BLaER1 treated with 17β-estradiol and CSF1 and Interleukin-3, amounts not matched to agents 10 nM and 100 nM (cell line): Measurements from ENCODE around the gene AJAP1.
"Not testable (repeated sequence)": the region's sequence is repeated elsewhere in the genome, so short reads cannot be mapped to it uniquely, and the experiment has no call there.

Experiments
- H3K27ac ChIP-seq, 11 experiments: shearing (Covaris generic); formaldehyde crosslinking; 2 replicates each; pipeline ENCODE4 v1.8.1; 2022
- H3K27me3 ChIP-seq, 11 experiments: shearing (Covaris generic); formaldehyde crosslinking; 2 replicates each; pipeline ENCODE4 v1.8.1; 2022
- H3K36me3 ChIP-seq, 11 experiments: shearing (Covaris generic); formaldehyde crosslinking; 2 replicates each; pipeline ENCODE4 v1.8.1; 2022
- H3K4me1 ChIP-seq, 10 experiments: shearing (Covaris generic); formaldehyde crosslinking; 2 replicates each; pipeline ENCODE4 v1.8.1; 2022
- H3K4me2 ChIP-seq, 11 experiments: shearing (Covaris generic); formaldehyde crosslinking; 2 replicates each; pipeline ENCODE4 v1.8.1; 2022
- H3K4me3 ChIP-seq, 10 experiments: shearing (Covaris generic); formaldehyde crosslinking; 2 replicates each; pipeline ENCODE4 v1.8.1; 2022
- H3K9ac ChIP-seq, 11 experiments: shearing (Covaris generic); formaldehyde crosslinking; 2 replicates each; pipeline ENCODE4 v1.8.1; 2022
- H3K9me3 ChIP-seq, 11 experiments: shearing (Covaris generic); formaldehyde crosslinking; replicated peaks in 1 of 11; 2 replicates each; pipeline ENCODE4 v1.8.1; 2022
- H4K20me1 ChIP-seq, 11 experiments: shearing (Covaris generic); formaldehyde crosslinking; 2 replicates each; pipeline ENCODE4 v1.8.1; 2022
- Cebpa-rat ChIP-seq, 11 experiments: shearing (Covaris generic); IDR thresholded peaks; 2 replicates each; pipeline ENCODE4 v1.8.1; 2022

Gene AJAP1

GRCh38 chr1:4615501-4615900 is 38.9 kb upstream of the AJAP1 start:
- peaks cover 0 to 4% (median 0%) of the 10 kb centered on the region in 11 experiments; a peak in 1 of 22 replicates for H4K20me1 ChIP-seq
- no peak overlapping the region for H3K4me3 ChIP-seq
- no peaks in the 10 kb centered on the region for H3K36me3 ChIP-seq
- no peak for TF ChIP-seq Cebpa-rat (IDR thresholded peaks at IDR 0.05)
- no peak overlapping the region for H3K27ac ChIP-seq
- no peaks in the 10 kb centered on the region for H3K27me3 ChIP-seq
- no peak overlapping the region for H3K9ac ChIP-seq
- H3K4me2 ChIP-seq = no peak overlapping the region
- peaks cover under 1 to 9% (median 8%) of the 10 kb centered on the region in 11 experiments; a peak in 20 of 22 replicates for H3K9me3 ChIP-seq
- H3K4me1 ChIP-seq = no peaks in the 10 kb centered on the region

GRCh38 chr1:4616831-4617465 is 37.5 kb upstream of the AJAP1 start:
- no peaks in the 10 kb centered on the region for H3K27me3 ChIP-seq
- H3K36me3 ChIP-seq = no peaks in the 10 kb centered on the region
- H4K20me1 ChIP-seq = peaks cover 0 to 4% (median 0%) of the 10 kb centered on the region in 11 experiments; a peak in 1 of 22 replicates
- TF ChIP-seq Cebpa-rat (IDR thresholded peaks at IDR 0.05) = no peak
- H3K4me1 ChIP-seq = peaks cover 0 to 8% (median 0%) of the 10 kb centered on the region in 10 experiments; a peak in 4 of 20 replicates
- no peaks in the 10 kb centered on the region for H3K9me3 ChIP-seq
- H3K4me3 ChIP-seq = no peak overlapping the region
- no peak overlapping the region for H3K27ac ChIP-seq
- H3K9ac ChIP-seq = no peak overlapping the region
- no peak overlapping the region for H3K4me2 ChIP-seq

DNA sequence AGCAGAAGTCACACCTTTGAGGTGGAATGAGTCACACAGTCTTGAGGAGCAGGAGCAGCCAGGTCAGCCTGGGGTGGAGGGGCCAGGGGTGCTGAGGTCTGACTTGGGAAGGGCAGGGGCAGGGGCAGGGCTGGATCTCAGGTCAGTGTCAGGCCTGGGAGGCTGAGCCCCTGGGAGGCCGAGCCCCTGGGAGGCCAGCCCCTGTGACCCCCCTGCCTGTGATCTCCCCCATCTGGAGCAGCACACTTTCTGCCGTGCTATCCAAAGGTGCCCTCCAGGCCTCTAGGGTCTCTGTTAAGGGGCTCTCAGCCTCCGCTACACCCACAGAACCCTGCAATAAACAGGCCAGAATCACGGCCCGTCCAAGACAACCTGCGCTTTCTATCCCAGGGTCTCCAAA is 36.9 kb upstream of the AJAP1 start:
- Histone ChIP-seq H3K9ac (no peak overlapping the region), H3K27me3 (no peaks in the 10 kb centered on the region), H3K27ac (no peak overlapping the region), H3K36me3 (no peaks in the 10 kb centered on the region), H3K4me1 (peaks cover 0 to 12% (median 0%) of the 10 kb centered on the region in 10 experiments; a peak in 4 of 20 replicates), H4K20me1 (peaks cover 0 to 4% (median 0%) of the 10 kb centered on the region in 11 experiments; a peak in 1 of 22 replicates), H3K4me2 (no peak overlapping the region), H3K9me3 (no peaks in the 10 kb centered on the region), H3K4me3 (no peak overlapping the region)
- no peak for TF ChIP-seq Cebpa-rat (IDR thresholded peaks at IDR 0.05)

- H3K27ac ChIP-seq, H3K36me3 ChIP-seq, H4K20me1 ChIP-seq, H3K4me2 ChIP-seq, H3K4me3 ChIP-seq, H3K27me3 ChIP-seq, H3K9ac ChIP-seq, H3K9me3 ChIP-seq: not testable (repeated sequence)
- peaks cover 0 to 12% (median 0%) of the 10 kb centered on the region in 10 experiments; a peak in 4 of 20 replicates for H3K4me1 ChIP-seq
Observed at GRCh38 chr1:4618827-4619226, 35.6 kb upstream of the AJAP1 start.

DNA sequence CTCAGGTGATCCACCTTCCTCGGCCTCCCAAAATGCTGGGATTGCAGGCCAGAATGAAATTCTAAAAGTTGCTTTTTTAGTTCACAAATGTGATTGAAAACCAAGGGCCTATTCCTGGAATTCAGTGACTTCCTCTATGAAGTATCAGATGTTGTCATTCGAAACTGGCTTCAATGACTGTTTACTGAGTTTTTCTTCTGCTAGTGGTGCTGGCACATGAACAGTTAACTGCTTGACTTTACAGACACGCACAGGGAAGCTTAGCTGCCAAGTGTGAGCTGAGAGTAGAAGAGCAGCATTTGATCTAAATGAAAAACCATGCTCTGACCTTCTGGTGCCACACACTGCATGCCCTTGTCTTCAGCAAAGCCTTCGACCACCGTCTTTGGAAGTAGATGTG is 32.8 kb upstream of the AJAP1 start:
- no peak for TF ChIP-seq Cebpa-rat (IDR thresholded peaks at IDR 0.05)
- H4K20me1 ChIP-seq = peaks cover 0 to 11% (median 0%) of the 10 kb centered on the region in 11 experiments; a peak in 3 of 22 replicates
- H3K4me1 ChIP-seq = peaks cover 0 to 12% (median 0%) of the 10 kb centered on the region in 10 experiments; a peak in 4 of 20 replicates
- no peaks in the 10 kb centered on the region for H3K27me3 ChIP-seq
- no peak overlapping the region; a peak in 1 of 22 replicates for H3K9ac ChIP-seq
- H3K9me3 ChIP-seq = no peaks in the 10 kb centered on the region
- H3K27ac ChIP-seq = no peak overlapping the region
- H3K4me3 ChIP-seq = no peak overlapping the region
- peak overlapping the region in 2 of 11 experiments; percentile 54 to 69; a peak in 4 of 22 replicates for H3K4me2 ChIP-seq
- H3K36me3 ChIP-seq = no peaks in the 10 kb centered on the region

DNA sequence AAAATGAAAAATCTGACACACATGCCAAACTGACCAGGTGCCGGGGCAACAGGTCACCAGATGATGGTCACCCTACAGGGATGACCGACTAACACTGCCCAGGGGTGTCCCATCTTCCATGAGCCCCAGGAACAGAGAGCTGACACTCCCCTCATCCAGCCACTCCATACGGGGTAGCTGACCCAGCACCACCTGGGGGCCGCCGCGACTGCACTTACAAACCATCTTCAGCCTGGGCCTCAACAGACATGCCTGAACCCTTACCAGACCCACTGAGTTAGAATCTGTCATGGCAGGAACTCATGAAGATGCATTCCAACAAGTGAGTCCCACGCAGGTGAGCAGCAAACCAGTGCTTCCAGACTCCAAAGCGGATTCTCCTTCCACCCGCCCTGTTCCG is 31.6 kb upstream of the AJAP1 start:
- TF ChIP-seq Cebpa-rat (IDR thresholded peaks at IDR 0.05) = no peak
- H3K4me3 ChIP-seq = no peak overlapping the region
- peaks cover 0 to 11% (median 0%) of the 10 kb centered on the region in 11 experiments; a peak in 2 of 22 replicates for H4K20me1 ChIP-seq
- no peaks in the 10 kb centered on the region for H3K36me3 ChIP-seq
- H3K4me2 ChIP-seq = no peak overlapping the region
- H3K9me3 ChIP-seq = no peaks in the 10 kb centered on the region
- peaks cover 0 to 12% (median 0%) of the 10 kb centered on the region in 10 experiments; a peak in 4 of 20 replicates for H3K4me1 ChIP-seq
- no peak overlapping the region for H3K9ac ChIP-seq
- no peak overlapping the region for H3K27ac ChIP-seq
- no peaks in the 10 kb centered on the region for H3K27me3 ChIP-seq

DNA sequence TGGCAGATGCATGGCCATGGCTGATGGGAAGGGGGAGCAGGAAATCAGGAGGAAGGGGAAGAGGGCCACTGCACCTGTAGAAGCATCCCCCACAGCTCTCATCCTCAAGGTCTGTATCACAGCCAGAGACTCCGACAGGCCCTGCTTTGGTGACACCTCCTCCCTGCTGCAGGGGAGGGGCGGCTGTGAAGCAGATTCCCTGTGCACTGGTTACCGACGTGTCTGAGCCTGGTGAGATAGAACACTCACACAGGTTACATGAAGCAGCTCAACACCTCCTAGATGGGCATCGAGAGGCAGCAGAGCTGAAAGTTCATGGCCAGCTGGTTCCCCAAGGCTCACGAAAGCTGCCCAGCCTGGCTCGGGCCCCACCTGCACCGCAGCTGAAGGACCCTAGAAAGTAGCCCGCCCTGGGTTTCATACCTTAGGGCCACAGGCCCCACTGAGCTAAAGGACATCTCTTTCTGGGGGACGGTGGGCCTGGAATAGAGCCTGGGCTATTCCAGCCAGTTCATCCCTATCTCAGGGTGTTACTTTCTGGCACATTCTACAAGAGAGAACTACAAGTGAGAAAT is 30.2 kb upstream of the AJAP1 start:
- Histone ChIP-seq H3K4me3 (no peak overlapping the region), H3K9me3 (no peaks in the 10 kb centered on the region), H3K27ac (no peak overlapping the region), H3K36me3 (no peaks in the 10 kb centered on the region), H3K27me3 (no peaks in the 10 kb centered on the region), H4K20me1 (peaks cover 0 to 11% (median 0%) of the 10 kb centered on the region in 11 experiments; a peak in 2 of 22 replicates), H3K9ac (no peak overlapping the region), H3K4me2 (no peak overlapping the region), H3K4me1 (peaks cover 0 to 12% (median 0%) of the 10 kb centered on the region in 10 experiments; a peak in 4 of 20 replicates)
- no peak for TF ChIP-seq Cebpa-rat (IDR thresholded peaks at IDR 0.05)

DNA sequence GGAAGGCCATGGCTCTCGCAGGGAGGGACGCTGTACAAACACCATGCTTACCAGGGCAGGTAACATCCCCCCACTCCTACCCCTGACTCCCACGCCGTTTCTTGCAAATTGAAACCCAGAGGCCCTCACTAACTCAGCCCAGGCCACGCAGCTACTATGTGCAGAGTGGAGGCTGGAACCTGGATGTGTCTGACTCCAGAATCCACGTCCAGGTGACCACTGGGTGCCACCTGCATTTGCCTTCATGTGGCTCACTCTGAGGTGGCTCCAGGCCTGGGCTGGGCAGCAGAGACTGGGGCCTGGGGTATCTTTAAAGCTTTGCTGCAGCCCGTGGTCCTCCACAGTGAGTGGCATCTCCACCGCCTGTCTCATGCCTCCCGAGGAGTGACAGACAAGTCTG is 29.6 kb upstream of the AJAP1 start:
- H3K9me3 ChIP-seq = no peaks in the 10 kb centered on the region
- H4K20me1 ChIP-seq = peaks cover 0 to 11% (median 0%) of the 10 kb centered on the region in 11 experiments; a peak in 3 of 22 replicates
- TF ChIP-seq Cebpa-rat (IDR thresholded peaks at IDR 0.05) = no peak
- no peak overlapping the region for H3K27ac ChIP-seq
- no peaks in the 10 kb centered on the region for H3K27me3 ChIP-seq
- H3K9ac ChIP-seq = no peak overlapping the region
- peaks cover 0 to 12% (median 0%) of the 10 kb centered on the region in 10 experiments; a peak in 4 of 20 replicates for H3K4me1 ChIP-seq
- no peak overlapping the region for H3K4me2 ChIP-seq
- no peak overlapping the region for H3K4me3 ChIP-seq
- H3K36me3 ChIP-seq = no peaks in the 10 kb centered on the region

DNA sequence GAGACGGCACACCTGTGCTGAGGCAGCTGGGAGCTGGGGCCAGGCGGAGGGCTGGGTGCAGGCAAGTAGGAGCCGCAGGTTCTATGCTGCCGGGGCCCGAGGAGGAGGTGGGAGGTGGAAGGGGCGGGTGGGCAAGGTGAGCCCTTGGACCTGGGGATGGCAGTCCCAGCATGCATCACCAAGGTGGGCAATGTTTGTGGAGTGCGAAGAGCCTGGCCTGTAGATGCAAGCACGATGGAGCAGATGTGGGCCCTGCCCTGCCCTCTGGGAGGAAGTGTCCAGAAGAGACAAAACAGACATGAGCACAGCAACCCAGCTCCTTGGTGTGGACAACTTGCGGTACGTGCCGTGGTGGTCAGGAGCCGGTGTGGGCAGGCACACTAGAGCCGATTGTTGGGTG is 28.3 kb upstream of the AJAP1 start:
- no peaks in the 10 kb centered on the region for H3K27me3 ChIP-seq
- H3K27ac ChIP-seq = no peak overlapping the region
- H3K4me2 ChIP-seq = no peak overlapping the region
- no peaks in the 10 kb centered on the region for H3K9me3 ChIP-seq
- peaks cover 0 to 11% (median 0%) of the 10 kb centered on the region in 11 experiments; a peak in 3 of 22 replicates for H4K20me1 ChIP-seq
- H3K9ac ChIP-seq = no peak overlapping the region
- peaks cover 0 to 12% (median 0%) of the 10 kb centered on the region in 10 experiments; a peak in 4 of 20 replicates for H3K4me1 ChIP-seq
- no peaks in the 10 kb centered on the region for H3K36me3 ChIP-seq
- no peak for TF ChIP-seq Cebpa-rat (IDR thresholded peaks at IDR 0.05)
- no peak overlapping the region for H3K4me3 ChIP-seq
